ENCODE measurements around the gene COPS3. TPM values are rescaled to one million over a fixed set of nuclear protein-coding genes. Genes with fewer than 3 reads are reported as not detected.

COPS3 gene
- total and polyA plus RNA-seq, 2 experiments from 2014 or later, result 108 to 121 TPM

- Mint-ChIP-seq H3K27ac (no peak overlapping the region), H3K9me3 (no peaks in the 10 kb centered on the region), H3K27me3 (ENCODE audit: insufficient read depth, low read depth, poor library complexity) (peaks cover 4% of the 10 kb centered on the region), H3K4me1 (no peaks in the 10 kb centered on the region), H3K4me3 (no peak overlapping the region), H3K36me3 (ENCODE audit: low read depth) (peaks cover 83% of the 10 kb centered on the region)
- H3F3A ChIP-seq (replicated peaks; ENCODE audit: low read depth), result no peaks in the 10 kb centered on the region
- peaks cover 34% of the 10 kb centered on the region for H3K36me3 ChIP-seq (ENCODE audit: insufficient read depth)
- ATAC-seq, result no peak
- DNase-seq (ENCODE audit: low spot score), result no peak
- H3K4me3 ChIP-seq, result no peak overlapping the region
- H3K9me2 ChIP-seq (ENCODE audit: insufficient read depth), result no peaks in the 10 kb centered on the region
- H3K4me2 ChIP-seq, result no peak overlapping the region
- no peaks in the 10 kb centered on the region for H3K27me3 ChIP-seq (ENCODE audit: insufficient read depth)
- TF ChIP-seq EZH2phosphoT487 (IDR thresholded peaks at IDR 0.05; ENCODE audit: unreplicated experiment) (no peak), CREB1 (CRISPR knock-in tag; IDR thresholded peaks at IDR 0.05; ENCODE audit: low read depth) (no peak), ZNF114 (CRISPR knock-in tag; IDR thresholded peaks at IDR 0.05) (no peak), EZH2 (IDR thresholded peaks at IDR 0.05; ENCODE audit: low read depth, unreplicated experiment) (no peak), ETS1 (IDR thresholded peaks at IDR 0.05) (no peak), REST (IDR thresholded peaks at IDR 0.05; ENCODE audit: unreplicated experiment) (no peak), ZNF462 (CRISPR knock-in tag; IDR thresholded peaks at IDR 0.05) (no peak), CTCF (conservative IDR thresholded peaks at IDR 0.05; ENCODE audit: low read depth in 2 of 2) (no peak), ZNF331 (CRISPR knock-in tag; IDR thresholded peaks at IDR 0.05; ENCODE audit: low read depth) (no peak), NANOG (IDR thresholded peaks at IDR 0.05; ENCODE audit: borderline replicate concordance) (no peak)
- H2AFZ ChIP-seq, result no peak overlapping the region
- no peak overlapping the region for H3K27ac ChIP-seq (ENCODE audit: low read depth)
- H3K79me2 ChIP-seq (replicated peaks; ENCODE audit: insufficient read depth), result 0 out of 2 replicates have a peak, but pooled peaks cover 3% of the 10 kb centered on the region
- H3K4me1 ChIP-seq (ENCODE audit: insufficient read depth), result no peaks in the 10 kb centered on the region
- H4K20me1 ChIP-seq (replicated peaks; ENCODE audit: insufficient read depth), result peaks cover 6% of the 10 kb centered on the region; the same call in 1 of the 2 replicates
Measured at GRCh38 chr17:17254036-17254435, 27.0 kb downstream of the COPS3 start.
